GM12891 (cell line): ENCODE results near the gene MMP24.
"Not testable (repeated sequence)": the region's sequence is repeated elsewhere in the genome, so short reads cannot be mapped to it uniquely, and the experiment has no call there.

Experiments
- DNase-seq: peaks from one replicate; pipeline ENCODE4 v3.0.0; 2011; ENCODE audit warnings: low spot score; ENCODE audit not compliant: insufficient read length
- FAIRE-seq: peaks from 2 replicates; lab custom pipeline; 2011; peaks lifted over from hg19 to GRCh38; lab: Jason Lieb, UNC
- PAX5 ChIP-seq: IDR thresholded peaks from 2 replicates; pipeline ENCODE4 v1.6.1; 2011; ENCODE audit warnings: low read length, moderate library complexity, mild to moderate bottlenecking; ENCODE audit not compliant: insufficient read depth, severe bottlenecking
- POLR2A ChIP-seq: IDR thresholded peaks from 2 replicates; pipeline ENCODE4 v1.6.1; 2011; ENCODE audit warnings: low read depth, low read length, control low read depth
- POLR2AphosphoS5 ChIP-seq: IDR thresholded peaks from 2 replicates; pipeline ENCODE4 v1.6.1; 2011; ENCODE audit warnings: low read depth, low read length, control low read depth
- POU2F2 ChIP-seq: IDR thresholded peaks from 2 replicates; pipeline ENCODE4 v1.6.1; 2011; ENCODE audit warnings: low read depth, mild to moderate bottlenecking, control low read depth, low read length, moderate library complexity
- SPI1 ChIP-seq: IDR thresholded peaks from 2 replicates; pipeline ENCODE4 v1.6.1; 2011; ENCODE audit warnings: low read depth, low read length, control low read depth
- TAF1 ChIP-seq: IDR thresholded peaks from 2 replicates; pipeline ENCODE4 v1.6.1; 2011; ENCODE audit warnings: low read depth, low read length, control low read depth

The MMP24 gene

DNA sequence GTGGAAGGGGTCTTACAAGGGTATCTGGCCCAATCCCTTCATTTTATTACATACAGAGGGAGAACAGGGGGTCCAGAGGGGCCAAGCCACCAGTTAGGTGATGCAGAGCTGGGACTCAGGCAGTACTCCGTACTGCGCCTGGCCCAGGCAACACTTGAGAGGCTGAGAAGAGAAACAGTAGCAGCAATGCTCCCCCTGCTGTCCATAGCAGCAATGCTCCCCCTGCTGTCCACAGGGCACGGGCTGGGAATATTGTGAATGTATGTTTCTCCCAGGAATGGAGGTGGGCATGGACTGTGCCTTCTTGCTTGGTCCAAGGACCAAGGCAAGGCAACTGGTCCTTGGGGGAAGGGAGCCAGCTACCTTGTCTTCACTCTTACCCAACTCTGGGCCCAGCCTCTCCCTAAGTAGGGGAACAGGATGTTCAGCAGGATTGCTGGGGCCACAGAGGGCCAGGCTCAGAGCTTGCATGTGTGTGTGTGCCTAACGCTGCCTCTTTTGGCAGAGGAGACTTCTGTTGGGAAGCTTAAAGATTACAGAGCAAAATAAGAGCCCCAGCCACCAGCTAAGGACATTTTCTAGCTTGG lies 80.5 kb downstream of the MMP24 start:
- FAIRE-seq (no peak), DNase-seq (no peak)
- no peak for TF ChIP-seq POLR2A
- no peak for TF ChIP-seq TAF1
- TF ChIP-seq SPI1: no peak
- no peak for TF ChIP-seq POLR2AphosphoS5
- TF ChIP-seq PAX5: no peak
- TF ChIP-seq POU2F2: no peak

DNA sequence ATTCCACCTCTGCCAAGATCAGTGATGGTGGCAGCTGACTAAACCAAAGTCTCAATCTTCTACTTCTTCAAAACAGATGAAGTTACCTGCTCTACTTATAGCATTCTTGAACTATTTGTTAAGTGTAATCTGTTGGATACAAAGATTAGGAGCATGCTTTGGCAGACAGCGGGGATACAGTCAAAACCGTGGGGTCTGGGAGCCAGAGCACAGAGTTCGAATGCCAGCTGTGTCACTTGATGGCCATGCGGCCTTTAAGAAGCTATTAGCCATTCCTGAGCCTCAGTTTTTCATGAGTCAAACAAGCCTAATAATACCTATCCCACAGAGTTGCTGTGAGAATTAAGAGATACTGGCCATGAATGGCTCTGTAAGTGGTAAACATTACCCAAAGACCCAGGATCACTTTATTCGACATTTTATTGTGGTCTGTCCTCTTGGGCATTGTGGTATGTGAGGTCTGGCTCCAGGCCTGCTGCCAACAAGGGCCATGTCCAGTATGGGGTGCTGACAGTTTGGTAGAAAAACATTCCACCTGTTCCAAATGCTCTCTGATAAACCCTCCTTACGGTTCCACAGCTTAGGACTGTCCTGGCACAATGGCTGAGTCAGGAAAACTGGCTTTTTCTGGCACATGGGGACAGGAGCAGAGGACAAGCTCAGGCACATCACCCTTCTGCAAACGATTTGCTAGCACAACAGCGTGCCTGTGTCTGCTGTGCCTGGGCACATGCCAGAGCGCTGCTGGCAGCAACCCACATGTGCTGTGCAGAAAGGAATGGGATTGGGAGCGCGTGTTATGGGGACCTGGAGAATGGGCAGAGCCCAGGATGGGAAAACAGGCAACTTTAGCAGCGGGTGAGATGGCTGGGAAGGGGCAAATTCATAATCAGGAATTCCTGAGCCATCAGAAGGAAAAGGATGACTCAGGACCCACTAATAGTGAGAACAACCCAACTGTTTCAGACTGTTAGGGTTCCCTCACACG lies 81.5 kb downstream of the MMP24 start:
- no peak for TF ChIP-seq PAX5
- TF ChIP-seq SPI1: no peak
- no peak for TF ChIP-seq POLR2AphosphoS5
- TF ChIP-seq POLR2A: no peak
- no peak for TF ChIP-seq POU2F2
- TF ChIP-seq TAF1: no peak
- no peak for FAIRE-seq
- DNase-seq: no peak

DNA sequence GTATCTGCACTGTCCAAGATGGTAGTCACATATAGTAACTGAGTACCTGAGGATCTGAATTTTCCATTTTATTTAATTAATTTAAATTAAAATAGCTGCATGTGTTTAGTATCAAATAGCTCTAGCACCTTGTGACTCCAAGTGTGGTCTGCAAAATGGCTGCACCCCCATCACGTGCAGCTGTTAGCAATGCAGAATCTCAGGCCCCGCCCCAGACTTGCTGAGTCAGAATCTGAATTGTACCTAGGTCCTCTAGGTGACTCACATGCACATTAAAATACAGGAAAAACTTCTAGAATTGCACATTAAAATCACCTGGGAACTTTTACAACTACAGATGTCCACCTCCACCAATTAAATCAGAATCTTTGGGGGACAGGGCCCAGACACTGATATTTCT lies 84.9 kb downstream of the MMP24 start:
- no peak for FAIRE-seq
- TF ChIP-seq TAF1: no peak
- TF ChIP-seq PAX5: no peak
- TF ChIP-seq POU2F2: no peak
- DNase-seq: no peak

DNA sequence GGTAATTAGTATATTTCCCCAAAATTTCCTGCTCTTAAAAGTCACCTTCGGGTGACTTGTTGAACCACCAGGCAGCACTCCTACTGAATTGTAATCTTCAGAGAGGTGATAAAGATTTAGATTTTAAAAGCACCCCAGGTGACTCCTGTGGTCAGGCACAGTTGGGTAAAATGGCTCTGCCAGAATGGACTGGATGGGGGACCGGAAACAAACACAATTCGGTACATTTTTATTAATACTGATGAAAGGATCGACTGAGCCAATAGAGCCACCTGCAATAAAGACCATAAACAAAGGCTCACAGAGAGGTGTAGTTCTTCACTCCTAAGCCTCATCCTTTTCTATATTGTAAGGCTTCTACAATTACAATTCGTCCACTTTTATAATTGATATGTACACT lies 85.3 kb downstream of the MMP24 start:
- no peak for TF ChIP-seq PAX5
- DNase-seq (no peak), FAIRE-seq (no peak)

DNA sequence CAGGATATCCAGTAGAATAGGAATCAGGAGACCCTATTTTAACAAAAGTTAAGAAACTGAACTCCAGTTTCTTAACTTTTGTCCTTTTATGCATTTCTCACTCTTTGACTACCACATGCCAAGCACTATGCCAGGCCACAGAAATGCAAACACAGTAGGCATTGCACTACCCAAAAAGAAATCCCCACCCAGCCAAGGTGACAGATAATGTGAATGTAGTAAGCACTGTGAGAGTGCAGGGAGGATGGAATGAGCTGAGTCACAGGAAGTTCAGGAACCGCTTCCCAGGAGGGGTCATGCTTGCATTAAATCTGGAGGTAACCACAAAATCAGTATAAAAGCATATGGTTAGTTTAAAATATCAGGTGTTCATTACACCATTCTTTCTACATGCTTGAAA lies 85.8 kb downstream of the MMP24 start:
- DNase-seq (no peak), FAIRE-seq (no peak)
- TF ChIP-seq TAF1: no peak
- TF ChIP-seq PAX5: no peak
- no peak for TF ChIP-seq POLR2AphosphoS5

DNA sequence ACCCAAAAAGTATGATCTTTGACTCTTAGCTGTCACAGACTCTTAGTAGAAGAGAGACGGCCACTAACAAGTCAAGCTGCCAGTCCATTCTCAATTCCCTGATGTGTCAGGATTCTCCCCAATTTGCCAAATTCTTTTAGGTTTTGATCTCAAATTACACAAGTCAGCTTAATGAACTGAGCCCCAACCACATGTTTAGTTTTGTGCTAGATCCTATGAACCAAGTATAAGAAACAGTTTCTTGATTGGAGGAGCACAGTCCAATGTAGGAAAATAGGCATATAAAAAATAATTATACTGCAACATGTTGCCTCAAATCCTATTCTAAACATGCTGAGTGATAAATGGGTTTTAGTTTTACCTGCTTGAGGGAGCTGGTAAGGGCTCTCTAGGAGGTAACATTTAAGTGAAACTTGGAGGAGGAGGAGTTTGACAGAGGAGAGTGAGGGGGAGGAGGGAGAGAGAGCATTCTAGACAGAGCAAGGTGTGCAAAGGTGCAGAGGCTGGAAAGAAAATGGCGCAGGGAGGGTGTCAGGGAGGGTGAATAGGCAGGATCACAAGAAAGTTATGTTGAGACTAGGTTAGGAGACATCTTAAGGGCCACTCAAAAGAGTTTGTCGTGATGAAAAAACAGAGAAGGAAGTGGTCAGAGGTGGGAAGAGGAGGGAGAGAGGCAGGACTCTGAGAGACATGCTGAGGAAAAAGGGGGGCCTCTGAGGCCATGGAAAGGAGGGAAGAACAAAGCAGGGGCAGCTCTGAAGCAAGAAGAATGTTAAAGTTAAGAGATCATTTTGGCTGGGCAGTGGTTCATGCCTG lies 88.5 kb downstream of the MMP24 start:
- DNase-seq (no peak), FAIRE-seq (no peak)
- TF ChIP-seq POU2F2: no peak
- TF ChIP-seq TAF1: no peak
- TF ChIP-seq POLR2A: no peak
- no peak for TF ChIP-seq POLR2AphosphoS5
- TF ChIP-seq PAX5: no peak
- TF ChIP-seq SPI1: no peak

DNA sequence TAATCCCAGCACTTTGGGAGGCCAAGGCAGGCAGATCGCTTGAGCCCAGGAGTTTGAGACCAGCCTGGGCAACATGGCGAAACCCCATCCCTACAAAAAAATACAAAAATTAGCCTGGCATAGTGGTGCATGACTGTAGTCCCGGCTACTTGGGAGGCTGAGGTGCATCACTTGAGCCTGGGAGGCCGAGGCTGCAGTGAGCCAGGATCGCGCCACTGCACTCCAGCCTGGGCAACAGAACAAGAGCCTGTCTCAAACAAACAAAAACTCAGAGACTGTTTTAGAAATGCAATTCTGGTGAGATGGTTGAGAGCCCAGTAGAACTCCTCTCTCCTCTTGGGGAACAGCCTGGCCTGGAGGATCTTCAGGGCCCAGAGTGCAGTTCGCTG lies 89.1 kb downstream of the MMP24 start:
- DNase-seq, FAIRE-seq: not testable (repeated sequence)

DNA sequence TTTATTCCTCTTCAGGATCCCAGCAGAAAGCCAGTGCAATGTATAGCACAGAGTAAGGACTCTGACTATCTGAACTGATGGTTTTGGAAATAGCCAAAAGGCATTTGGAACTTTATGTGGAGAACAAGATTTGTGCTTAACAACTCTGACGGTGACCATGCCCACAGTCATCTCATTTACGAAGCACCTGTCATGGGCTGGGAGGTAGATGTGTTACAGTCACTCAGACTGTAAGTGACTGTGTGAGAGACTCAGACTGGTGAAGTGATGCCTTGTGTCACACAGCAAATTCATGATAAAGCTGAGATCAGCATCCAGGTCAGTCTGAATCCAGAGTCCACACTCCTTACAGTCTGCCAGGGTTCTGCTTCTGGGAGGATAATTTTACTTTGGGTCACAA lies 89.6 kb downstream of the MMP24 start:
- TF ChIP-seq PAX5: no peak
- TF ChIP-seq POLR2A: no peak
- no peak for TF ChIP-seq TAF1
- TF ChIP-seq POU2F2: no peak
- TF ChIP-seq SPI1: no peak
- no peak for TF ChIP-seq POLR2AphosphoS5
- FAIRE-seq (no peak), DNase-seq (no peak)

DNA sequence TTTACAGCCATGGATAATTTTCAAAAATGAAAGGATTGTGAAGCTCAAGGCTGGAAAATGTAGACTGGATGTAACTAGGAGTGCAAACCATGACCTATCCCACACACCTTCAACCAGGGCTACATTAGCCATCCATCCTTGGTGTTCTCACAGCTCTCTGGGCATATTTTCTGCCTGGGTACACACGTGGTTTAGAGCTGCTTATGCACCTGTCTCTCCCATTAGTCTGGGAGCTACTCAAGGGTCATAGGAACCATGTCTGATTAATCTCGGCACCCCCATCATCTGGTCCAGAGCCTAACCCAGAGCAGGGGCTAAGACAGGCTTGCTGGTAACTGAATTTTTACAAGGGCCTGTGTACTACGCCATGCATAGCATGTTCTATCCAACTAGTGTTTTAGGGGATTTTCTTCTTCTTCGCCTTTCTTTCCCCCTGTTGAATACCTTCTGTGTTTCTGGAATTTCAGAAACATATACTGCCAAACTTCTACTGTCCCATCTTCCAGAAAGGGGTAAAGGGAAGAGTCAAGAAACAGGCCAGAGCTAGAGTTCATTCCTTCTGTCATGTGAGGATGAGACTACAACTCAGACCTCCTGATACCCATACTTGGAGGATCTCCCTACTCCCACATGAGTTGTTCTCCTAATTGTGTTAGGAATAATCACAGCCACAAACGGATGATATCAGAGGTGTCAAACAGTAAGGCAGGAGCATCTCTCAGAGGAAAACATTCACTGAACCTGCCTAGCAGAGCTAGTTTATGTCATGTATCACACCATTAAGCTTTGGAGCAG lies 91.1 kb downstream of the MMP24 start:
- no peak for DNase-seq
- TF ChIP-seq POU2F2 (no peak), TAF1 (no peak), POLR2AphosphoS5 (no peak), PAX5 (no peak), SPI1 (no peak), POLR2A (no peak)
- no peak for FAIRE-seq
